HG02852 (cell line): ENCODE results near the gene CCDC78.

Source experiments
- ATAC-seq: cut with Tn5 transposase; IDR thresholded peaks from one replicate; pipeline ENCODE4 v1.9.1; 2021; ENCODE audit warnings: mild to moderate bottlenecking, moderate library complexity; ENCODE audit not compliant: unreplicated experiment

Gene CCDC78

DNA sequence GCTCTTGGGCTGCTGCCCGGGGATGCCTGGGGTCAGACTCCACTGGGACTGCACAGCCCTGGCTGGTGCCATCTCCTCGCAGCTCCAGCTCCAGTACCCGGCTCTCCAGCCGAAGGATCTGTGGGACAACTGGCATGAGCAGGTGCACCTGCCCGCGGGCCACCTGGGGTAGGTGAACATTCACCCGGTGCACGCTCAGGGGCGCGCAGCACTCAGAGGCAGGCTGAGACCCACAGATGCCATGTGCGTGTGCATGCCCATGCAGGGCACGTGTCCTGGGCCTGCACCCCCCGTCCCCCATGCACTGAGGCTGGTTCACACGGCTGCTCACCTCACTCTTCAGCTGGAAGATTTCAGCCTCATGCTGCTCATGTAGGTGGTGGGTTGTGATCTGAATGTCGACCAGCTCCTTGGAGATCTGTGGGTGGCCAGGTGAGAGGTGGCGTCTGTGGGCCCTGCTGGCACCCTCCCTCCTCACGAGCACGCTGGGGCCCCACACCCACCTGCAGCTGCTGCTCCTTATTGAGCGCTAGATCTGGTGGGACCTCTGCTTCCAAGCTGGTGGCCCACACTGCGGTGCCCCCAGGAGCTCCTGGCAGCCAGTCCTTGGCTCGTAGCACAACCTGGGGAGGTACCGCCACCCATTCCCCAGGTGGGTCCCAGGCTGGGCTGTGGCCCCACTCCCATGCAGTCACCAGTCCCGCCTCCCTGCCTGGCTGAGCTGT is 618 bp downstream of the CCDC78 start:
- ATAC-seq, result no peak

DNA sequence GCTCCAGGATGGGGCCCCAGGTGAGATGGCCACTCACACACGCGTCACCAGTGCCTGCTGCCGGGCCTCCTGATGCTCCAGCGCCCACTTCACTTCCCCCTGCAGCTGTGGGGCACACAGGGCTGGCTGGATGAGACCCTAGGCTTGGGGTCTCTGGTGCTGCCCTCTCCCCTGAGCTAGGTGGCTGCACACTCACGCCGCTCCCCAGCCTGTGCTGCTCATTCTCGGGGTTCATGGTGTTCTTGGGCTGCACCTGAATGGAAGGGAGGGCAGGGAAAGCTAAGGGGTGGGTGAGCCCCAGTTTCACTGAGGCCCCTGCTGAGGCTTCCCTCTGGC is 1.2 kb downstream of the CCDC78 start:
- ATAC-seq, result no peak

DNA sequence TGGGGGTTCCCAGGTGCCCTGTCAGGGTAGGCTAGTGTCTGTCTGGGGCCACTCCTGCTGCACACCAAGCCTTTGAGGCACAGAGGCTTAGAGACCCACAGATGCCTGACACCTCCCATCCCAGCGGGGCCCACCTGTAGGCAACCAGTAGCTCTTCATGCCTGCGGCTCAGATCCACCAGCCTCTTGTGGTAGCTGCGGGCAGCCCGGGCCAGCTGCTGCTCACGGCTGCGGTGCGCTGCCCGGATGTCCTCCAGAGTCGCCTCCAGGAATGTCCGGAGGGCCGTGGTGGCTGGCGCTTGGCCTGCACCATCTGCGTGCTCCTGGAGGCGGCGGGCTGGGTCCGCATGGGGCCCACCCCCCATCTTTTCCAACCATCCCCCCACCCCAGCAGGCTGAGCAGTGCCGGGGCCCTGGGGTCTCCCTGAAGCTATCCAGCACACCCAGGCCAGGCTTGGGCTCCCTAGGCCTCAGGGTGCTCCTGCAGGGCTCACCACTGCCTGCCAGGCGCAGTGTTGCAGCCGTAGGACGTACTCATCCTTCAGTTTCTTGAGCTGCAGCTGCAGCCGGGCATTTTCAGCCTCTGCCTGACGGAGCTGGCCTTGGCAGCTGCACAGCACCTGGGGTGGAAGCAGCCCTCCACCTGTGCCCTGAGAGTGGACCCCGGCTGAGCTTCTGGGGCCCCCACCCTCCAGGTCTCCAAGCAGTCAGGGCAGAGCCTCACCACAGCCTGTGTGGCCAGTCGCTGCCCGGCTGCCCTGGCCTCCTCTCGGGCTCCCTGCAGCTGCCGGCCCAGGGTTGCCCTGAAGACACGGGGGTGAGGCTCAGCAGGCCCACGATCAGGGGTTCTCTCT is 1.8 kb downstream of the CCDC78 start:
- ATAC-seq, result no peak

DNA sequence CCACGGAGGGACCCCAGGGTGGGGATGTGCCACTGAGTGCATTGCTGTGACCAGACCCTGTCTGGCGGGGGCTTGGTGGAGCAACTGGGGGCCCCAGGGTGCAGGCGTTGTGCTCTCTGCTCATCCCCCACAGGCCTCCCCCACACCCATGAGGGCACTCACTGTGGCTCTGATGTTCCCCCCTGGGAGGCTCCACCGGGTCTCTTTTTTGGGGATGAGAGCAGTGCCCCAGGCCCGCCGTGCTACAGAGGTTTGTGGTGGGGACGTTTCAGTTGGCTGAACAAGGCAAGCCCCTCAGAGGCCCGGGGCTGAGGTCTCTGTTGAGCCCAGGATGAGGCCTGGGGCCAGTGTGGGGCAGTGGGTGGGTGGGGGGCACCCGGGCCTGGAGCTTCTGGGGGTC is 2.5 kb downstream of the CCDC78 start:
- no peak for ATAC-seq

GRCh38 chr16:722835-723633 is 3.2 kb downstream of the CCDC78 start:
- ATAC-seq, result no peak

GRCh38 chr16:721765-722540 is 4.3 kb downstream of the CCDC78 start:
- ATAC-seq, result no peak

- peak; percentile 68 for ATAC-seq
Observed at GRCh38 chr16:720990-721764, 5.1 kb downstream of the CCDC78 start, which contains the start of gene ANTKMT. Gene ANTKMT (plus strand): TSS chr16:721146. CDS start chr16:721275, 129 bp downstream.

DNA sequence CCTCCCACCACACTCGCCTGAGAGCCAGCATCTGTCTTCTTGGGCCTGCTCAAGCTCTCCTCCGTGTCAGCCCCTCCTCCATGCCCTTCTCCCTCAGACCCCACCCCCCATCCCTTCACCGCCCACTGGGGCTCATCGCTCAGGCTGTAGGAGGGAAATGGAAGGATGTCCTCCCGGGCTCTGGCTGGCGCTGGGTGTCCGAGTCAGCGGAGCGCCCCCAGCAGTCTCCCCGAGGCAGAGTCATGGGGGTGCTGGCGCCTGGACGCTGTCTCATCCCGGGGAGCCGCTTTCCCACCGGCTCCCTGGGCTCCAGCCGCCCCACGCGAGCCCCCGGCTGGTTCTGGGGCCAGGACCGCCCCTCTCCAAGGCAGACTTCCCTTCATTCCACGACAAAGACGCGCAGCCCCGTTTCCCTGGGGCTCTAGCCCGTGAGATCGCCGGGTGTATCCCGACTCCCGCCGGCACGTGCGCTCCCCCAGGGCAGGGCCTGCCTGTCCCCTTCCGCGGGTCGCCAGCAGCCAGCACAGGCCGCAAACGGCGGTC is 5.7 kb downstream of the CCDC78 start:
- no peak for ATAC-seq

DNA sequence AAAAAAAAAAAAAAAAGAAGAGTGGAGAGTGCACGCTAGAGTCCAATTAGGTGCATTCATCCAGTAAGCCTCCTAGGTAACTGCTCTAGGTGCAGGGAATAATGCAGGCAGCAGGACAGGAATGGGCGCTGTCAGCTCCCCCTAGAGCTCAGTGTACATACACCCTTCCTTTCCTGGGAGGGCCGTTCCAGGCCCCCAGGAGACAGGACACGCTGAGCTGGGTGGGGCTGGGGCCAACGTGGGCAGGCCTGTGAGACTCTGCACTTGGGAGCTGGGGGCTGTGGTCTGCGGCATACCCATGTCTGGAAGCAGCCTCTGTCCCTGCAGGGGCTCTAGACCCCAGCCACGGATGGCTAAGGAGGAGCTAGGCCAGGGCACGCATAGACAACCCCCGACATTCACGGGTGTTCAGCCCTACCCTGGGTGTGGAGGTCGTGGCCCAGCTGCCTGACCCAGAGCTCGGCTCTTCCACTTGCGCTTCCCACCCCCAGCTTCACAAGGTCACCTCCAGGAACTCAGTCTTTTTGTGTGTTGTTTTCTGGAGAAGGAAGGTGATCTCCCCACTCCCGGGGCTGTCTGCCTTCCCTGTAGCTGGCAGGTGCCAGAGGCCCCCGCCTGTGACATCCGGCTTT is 6.3 kb downstream of the CCDC78 start:
- ATAC-seq, result no peak

GRCh38 chr16:718922-719321 is 7.3 kb downstream of the CCDC78 start:
- ATAC-seq, result no peak

DNA sequence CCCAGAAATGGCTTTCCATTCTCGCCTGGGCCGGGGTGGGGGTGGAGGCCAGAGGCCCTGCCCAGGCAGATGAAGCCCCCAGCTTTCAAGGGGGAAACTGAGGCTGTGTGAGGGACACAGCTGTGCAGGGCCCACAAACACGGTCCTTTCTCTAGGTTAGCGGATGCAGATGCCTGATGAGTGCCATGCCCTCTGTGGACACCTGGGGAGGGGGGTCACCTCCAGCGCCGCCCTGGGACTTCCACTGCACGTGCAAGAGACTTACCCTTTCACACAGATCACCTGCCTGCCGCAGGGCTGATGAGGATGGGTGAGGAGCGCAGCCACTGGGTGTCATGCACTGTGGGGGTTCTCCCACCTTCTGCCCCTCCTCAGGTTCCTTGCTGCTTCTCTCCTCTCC is 7.9 kb downstream of the CCDC78 start:
- no peak for ATAC-seq

GRCh38 chr16:717450-718245 is 8.6 kb downstream of the CCDC78 start:
- ATAC-seq, result no peak

- no peak for ATAC-seq
Observed at GRCh38 chr16:716768-717325, 9.4 kb downstream of the CCDC78 start.

DNA sequence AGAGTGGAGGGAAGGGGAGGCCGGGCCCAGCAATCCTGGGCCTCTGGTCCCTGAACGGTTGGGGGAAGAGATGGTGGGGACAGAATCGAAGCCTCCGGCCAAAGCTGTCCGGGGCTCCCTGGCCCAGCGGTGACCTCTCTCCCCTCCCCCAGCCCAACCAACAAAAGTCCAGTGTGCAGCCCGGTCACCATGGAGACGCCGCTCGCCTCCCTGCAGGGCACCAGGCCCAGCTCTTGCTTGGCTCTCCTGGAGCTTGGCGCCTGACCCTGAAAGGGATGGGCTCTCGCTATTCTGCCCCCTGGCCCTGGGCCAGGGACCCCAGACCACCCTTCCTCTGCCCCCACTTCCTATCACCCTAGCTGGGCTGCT is 10.1 kb downstream of the CCDC78 start:
- no peak for ATAC-seq

GRCh38 chr16:715477-716199 is 10.6 kb downstream of the CCDC78 start:
- peak; percentile 23 for ATAC-seq

DNA sequence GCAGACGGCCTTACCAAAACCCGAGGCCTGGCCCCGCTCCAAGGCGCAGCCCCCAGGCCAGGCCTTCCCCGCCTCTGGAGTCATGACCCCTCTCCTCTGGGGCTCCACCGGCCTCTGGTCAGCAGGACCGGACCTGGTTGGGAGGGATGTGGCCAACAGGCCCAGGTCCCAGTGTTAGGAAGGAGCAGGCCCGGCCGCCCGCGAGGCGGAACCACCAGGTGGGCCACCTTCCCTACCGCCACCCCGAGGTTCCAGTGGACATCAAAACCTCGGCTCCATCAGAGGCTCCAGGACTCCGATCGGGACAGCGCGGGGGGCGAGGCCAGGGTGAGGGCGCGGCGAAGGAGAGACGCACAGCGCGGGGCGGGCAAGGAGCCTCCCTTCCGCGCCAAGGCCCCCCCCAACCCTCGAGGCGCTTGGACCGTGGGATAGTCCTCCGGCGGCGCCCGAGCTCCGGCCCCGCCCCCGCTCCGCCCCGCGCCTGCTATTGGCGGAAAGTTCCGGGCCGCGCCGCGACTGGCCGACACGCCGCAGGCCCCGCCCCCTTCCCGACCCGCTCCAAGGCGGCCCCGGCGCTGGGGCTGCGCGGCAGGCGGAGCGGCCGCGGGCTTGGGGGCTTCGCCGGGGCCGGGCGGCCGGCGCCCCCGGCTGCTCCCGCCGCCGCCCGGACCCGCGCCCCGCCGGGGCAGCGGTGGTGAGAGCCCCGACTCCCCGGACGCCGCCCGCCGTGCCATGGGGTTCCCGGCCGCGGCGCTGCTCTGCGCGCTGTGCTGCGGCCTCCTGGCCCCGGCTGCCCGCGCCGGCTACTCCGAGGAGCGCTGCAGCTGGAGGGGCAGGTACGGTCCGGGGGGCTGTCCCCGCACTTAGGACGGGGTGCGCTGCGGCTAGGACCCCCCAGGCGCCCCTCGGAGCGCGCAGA is 11.4 kb downstream of the CCDC78 start, which contains the start of gene METRN:
METRN (plus strand) TSS at position 561 of the 919 bp plus-strand sequence; CDS start at position 733, 172 bp downstream.
- peak; percentile 66 for ATAC-seq
